K562 (cell line): ENCODE measurements around the gene IFNA2. TPM values are rescaled to one million over a fixed set of nuclear protein-coding genes. Genes with fewer than 3 reads are reported as not detected.

Experiments
- ATAC-seq: fragments of 200-7000 bp; cut with Tn5 transposase; 3 replicates; pipeline ENCODE4 v1.9.1; 2020; ENCODE audit warnings: moderate library complexity
- BruUV-seq: library from RNA; stranded (reverse); fragments of 400-500 nt; replicated peaks from 2 replicates; lab custom pipeline; 2021; lab: Mats Ljungman, UMichigan
- CTCF ChIA-PET: fragments of 300-600 bp; formaldehyde crosslinking; extraction: SDS; loops from one replicate; lab custom pipeline; 2021; ENCODE audit warnings: low intra/inter-chr PET ratio; lab: Yijun Ruan, JAX
- POLR2A ChIA-PET: fragments of 300-600, 350-650 bp; sonication (Branson Sonifier 250); formaldehyde crosslinking; extraction: SDS; loops from one replicate; lab custom pipeline; 2021; ENCODE audit warnings: antibody characterized with exemption, inconsistent platforms; lab: Yijun Ruan, JAX
- DNase-seq, 4 experiments: peaks; one replicate each; pipeline versions ENCODE4 v3.0.0 to v3.0.0-alpha.2; 2011 to 2018; ENCODE audit warnings: low spot score in 3 of 4, mixed read lengths in 3 of 4; ENCODE audit errors: extremely low read depth in 1 of 4
- FAIRE-seq: peaks from 2 replicates; lab custom pipeline; 2011; peaks lifted over from hg19 to GRCh38; lab: Jason Lieb, UNC
- H2AFZ ChIP-seq: 2 replicates; pipeline ENCODE4 v1.6.0; 2011; ENCODE audit warnings: low read depth, low read length, control low read depth, inconsistent platforms
- H3K27ac ChIP-seq: fragments of 200-600 bp; 3 replicates; pipeline ENCODE4 v1.8.0; 2011; ENCODE audit warnings: low read depth, mild to moderate bottlenecking, control low read depth, inconsistent platforms, low read length, moderate library complexity, mixed read lengths; ENCODE audit errors: extremely low read depth
- H3K27me3 ChIP-seq, 2 experiments: fragments of 300-600 bp in 1 of 2; 2 replicates in 1 of 2; 3 replicates in 1 of 2; pipeline versions ENCODE4 v1.6.0 to v1.8.0; 2011; ENCODE audit warnings: inconsistent platforms in 2 of 2, low read length in 2 of 2, mild to moderate bottlenecking in 1 of 2, mixed read lengths in 1 of 2, moderate library complexity in 1 of 2; ENCODE audit not compliant: control insufficient read depth in 2 of 2, insufficient read depth in 2 of 2
- H3K36me3 ChIP-seq: fragments of 300-600 bp; 3 replicates; pipeline ENCODE4 v1.8.0; 2011; ENCODE audit warnings: mild to moderate bottlenecking, low read length, inconsistent platforms; ENCODE audit not compliant: control insufficient read depth, insufficient read depth
- H3K4me1 ChIP-seq, 2 experiments: fragments of 200-600 bp in 1 of 2; replicated peaks in 1 of 2; 2 replicates in 1 of 2; 3 replicates in 1 of 2; pipeline versions ENCODE4 v1.5.1 to v1.8.0; 2011; ENCODE audit warnings: inconsistent platforms in 2 of 2, low read length in 2 of 2, mild to moderate bottlenecking in 1 of 2, mixed read lengths in 1 of 2, moderate library complexity in 1 of 2; ENCODE audit not compliant: control insufficient read depth in 2 of 2, insufficient read depth in 2 of 2
- H3K4me2 ChIP-seq: 2 replicates; pipeline ENCODE4 v1.6.1; 2011; ENCODE audit warnings: low read length, control low read depth, inconsistent platforms, mixed read lengths; ENCODE audit not compliant: insufficient read depth
- H3K4me3 ChIP-seq: fragments of 200-600 bp; sonication (generic), shearing (Covaris generic); 2 replicates; pipeline ENCODE4 v1.5.1; 2016; ENCODE audit warnings: control low read depth, inconsistent platforms
- H3K79me2 ChIP-seq: fragments of 200-600 bp; 3 replicates; pipeline ENCODE4 v1.8.0; 2011; ENCODE audit warnings: low read length, inconsistent platforms; ENCODE audit not compliant: control insufficient read depth, insufficient read depth
- H3K9ac ChIP-seq, 2 experiments: 2 replicates each; pipeline versions ENCODE4 v1.6.0 to v1.6.1; 2011; ENCODE audit warnings: low read depth in 2 of 2, low read length in 2 of 2, control low read depth in 1 of 2, inconsistent platforms in 1 of 2, mild to moderate bottlenecking in 1 of 2, mixed read lengths in 1 of 2; ENCODE audit not compliant: insufficient read depth in 1 of 2
- H3K9me1 ChIP-seq: one replicate; pipeline ENCODE4 v1.6.0; 2011; ENCODE audit warnings: inconsistent platforms, mild to moderate bottlenecking, low read length, moderate library complexity; ENCODE audit not compliant: control insufficient read depth, insufficient read depth
- H3K9me3 ChIP-seq: replicated peaks from 2 replicates; pipeline ENCODE4 v1.5.1; 2011; ENCODE audit warnings: low read depth, low read length, inconsistent platforms; ENCODE audit not compliant: control insufficient read depth, insufficient read depth
- H4K20me1 ChIP-seq: replicated peaks from 2 replicates; pipeline ENCODE4 v1.6.1; 2011; ENCODE audit warnings: low read length, inconsistent platforms, mixed read lengths; ENCODE audit not compliant: control insufficient read depth, insufficient read depth
- ARNT ChIP-seq, 2 experiments: fragments of 450-650 bp; IDR thresholded peaks; 2 replicates each; pipeline ENCODE4 v1.6.1; 2016; ENCODE audit warnings: mild to moderate bottlenecking in 1 of 2
- ATF1 ChIP-seq, 2 experiments: fragments of 450-650 bp in 1 of 2; IDR thresholded peaks; 2 replicates each; pipeline ENCODE4 v1.6.1; 2016; ENCODE audit warnings: missing compliant biosample characterization in 1 of 2, missing genetic modification characterization in 1 of 2
- E4F1 ChIP-seq: fragments of 250-450 bp; sonication (Bioruptor Pico); IDR thresholded peaks from 2 replicates; pipeline ENCODE4 v1.5.0; 2021; ENCODE audit warnings: mild to moderate bottlenecking, borderline replicate concordance
- ELK3 ChIP-seq: fragments of 450-650 bp; formaldehyde crosslinking; IDR thresholded peaks from 2 replicates; pipeline ENCODE4 v1.4.0; 2020; ENCODE audit warnings: mild to moderate bottlenecking
- FOXK1 ChIP-seq: sonication (generic); formaldehyde crosslinking; IDR thresholded peaks from 2 replicates; pipeline ENCODE4 v1.8.0; 2022; ENCODE audit warnings: missing genetic modification reagents, mild to moderate bottlenecking, borderline replicate concordance
- JUND ChIP-seq, 2 experiments: IDR thresholded peaks; 2 replicates in 1 of 2; 3 replicates in 1 of 2; pipeline ENCODE4 v1.6.1; 2011; ENCODE audit warnings: borderline replicate concordance in 2 of 2, low read depth in 2 of 2, low read length in 2 of 2, improper control_type of control experiment in 1 of 2, missing biosample characterization in 1 of 2, missing genetic modification characterization in 1 of 2, missing genetic modification reagents in 1 of 2
- NR0B1 ChIP-seq: fragments of 450-650 bp; IDR thresholded peaks from one replicate; pipeline ENCODE4 v1.6.1; 2018; ENCODE audit warnings: mild to moderate bottlenecking, moderate library complexity; ENCODE audit not compliant: partially characterized antibody
- PTRF ChIP-seq: fragments of 450-650 bp; IDR thresholded peaks from 2 replicates; pipeline ENCODE4 v1.6.1; 2016; ENCODE audit warnings: mild to moderate bottlenecking, missing genetic modification characterization, missing compliant biosample characterization
- TFAP4 ChIP-seq: sonication (generic); formaldehyde crosslinking; IDR thresholded peaks from 2 replicates; pipeline ENCODE4 v1.8.0; 2022; ENCODE audit warnings: missing genetic modification reagents, mild to moderate bottlenecking, moderate library complexity, borderline replicate concordance
- WHSC1 ChIP-seq: IDR thresholded peaks from one replicate; pipeline ENCODE4 v1.6.1; 2012; ENCODE audit warnings: low read length, control low read depth, inconsistent platforms
- ZBTB17 ChIP-seq: fragments of 450-650 bp; formaldehyde crosslinking; IDR thresholded peaks from 2 replicates; pipeline ENCODE4 v1.4.0; 2020; ENCODE audit warnings: mild to moderate bottlenecking
- ZC3H11A ChIP-seq: IDR thresholded peaks from 2 replicates; pipeline ENCODE4 v1.6.1; 2012; ENCODE audit warnings: low read depth, low read length, improper control_type of control experiment
- ZEB2 ChIP-seq: fragments of 450-650 bp; IDR thresholded peaks from 2 replicates; pipeline ENCODE4 v1.6.1; 2016
- WGBS: fragments of 100-300 bp; shearing (Covaris generic); methylation state at CpG from one replicate; pipeline ENCODE4 v1.1.6; 2016; ENCODE audit warnings: low coverage, mixed read lengths; ENCODE audit not compliant: insufficient coverage; ENCODE audit errors: missing lambda C conversion rate; 5-methylcytosine and 5-hydroxymethylcytosine counted together
- in situ Hi-C: fragments of 300-500 bp; cut with MboI; formaldehyde crosslinking; loops from 4 replicates; pipeline ENCODE4 v1.15.0; 2018; ENCODE audit warnings: inconsistent platforms, mixed read lengths
- intact Hi-C: fragments of 100-400 bp; cut with micrococcal nuclease; formaldehyde crosslinking; loops from 2 replicates; pipeline ENCODE4 v1.14.2; 2022
- polyA plus RNA-seq, 8 experiments: library from polyadenylated mRNA; depleted of rRNA in 4 of 8; stranded (reverse) in 5 of 8; unstranded in 3 of 8; fragments of >200 nt; fragmentation: Nextera tagmentation in 2 of 8; fragmentation: Illumina TruSeq in 1 of 8; extraction: Ambion mirVana in 2 of 8; extraction: Trizol in 1 of 8; gene quantifications; 2 replicates each; pipeline versions ENCODE4 v1.2.1 to v1.2.3, GENCODE V29; 2011 to 2014; ENCODE audit warnings: inconsistent platforms in 1 of 8, missing spikeins in 1 of 8
- total RNA-seq, 7 experiments: library from RNA; depleted of rRNA in 6 of 7; stranded (reverse); fragments of >200 nt in 6 of 7; fragmentation: Illumina TruSeq in 2 of 7; extraction: Trizol in 2 of 7; gene quantifications; 2 replicates each; pipeline versions ENCODE4 v1.2.1 to v1.2.3, GENCODE V29; 2011 to 2021; ENCODE audit warnings: low replicate concordance in 1 of 7

IFNA2 gene
- total and polyA plus RNA-seq, 9 of the 15 experiments (the other 6 are each of a cell fraction or from before 2014, with no cell fraction given), result not detected

GRCh38 chr9:21434202-21435014 is 49.2 kb upstream of the IFNA2 start:
- FAIRE-seq, result no peak
- H3K27ac ChIP-seq, result no peak overlapping the region
- H3K36me3 ChIP-seq, result no peaks in the 10 kb centered on the region
- ChIA-PET CTCF (no interaction called here), POLR2A (no interaction called here)
- H3K4me1 ChIP-seq, result no peaks in the 10 kb centered on the region
- no peaks in the 10 kb centered on the region for H3K9me3 ChIP-seq
- in situ Hi-C loops, result no loop called here
- no peaks in the 10 kb centered on the region for H3K9me1 ChIP-seq
- WGBS, result no CpG with 5 or more reads among the region's 9 CpGs
- BruUV-seq, result no TSS peak
- H3K4me3 ChIP-seq, result no peak overlapping the region
- no peak overlapping the region for H2AFZ ChIP-seq
- no peaks in the 10 kb centered on the region for H3K79me2 ChIP-seq
- DNase-seq, result no peak
- H3K9ac ChIP-seq, result no peak overlapping the region
- no peaks in the 10 kb centered on the region for H4K20me1 ChIP-seq
- H3K4me2 ChIP-seq, result no peak overlapping the region
- ATAC-seq, result no peak
- intact Hi-C loops, result no loop called here
- H3K27me3 ChIP-seq, result no peaks in the 10 kb centered on the region
- TF ChIP-seq TFAP4 (CRISPR knock-in tag) (no peak), WHSC1 (no peak), ELK3 (no peak), ZEB2 (no peak), NR0B1 (no peak), FOXK1 (CRISPR knock-in tag) (no peak), ATF1 (CRISPR knock-in tag; IDR thresholded peaks at IDR 0.05) (no peak), ATF1 (tag; IDR thresholded peaks at IDR 0.05) (no peak), ARNT (IDR thresholded peaks at IDR 0.05) (no peak), ZC3H11A (no peak), E4F1 (CRISPR knock-in tag) (no peak), JUND (IDR thresholded peaks at IDR 0.05; ENCODE audit: borderline replicate concordance, low read depth, low read length) (no peak), JUND (tag; IDR thresholded peaks at IDR 0.05; ENCODE audit: borderline replicate concordance, low read depth, low read length) (no peak), PTRF (tag) (no peak), ZBTB17 (CRISPR knock-in tag) (no peak)
